HG02852 (cell line): ENCODE results near the gene USP17L18.
"Not testable (repeated sequence)": the region's sequence is repeated elsewhere in the genome, so short reads cannot be mapped to it uniquely, and the experiment has no call there.

Source experiments
- ATAC-seq: cut with Tn5 transposase; IDR thresholded peaks from one replicate; pipeline ENCODE4 v1.9.1; 2021; ENCODE audit warnings: mild to moderate bottlenecking, moderate library complexity; ENCODE audit not compliant: unreplicated experiment

The USP17L18 gene, protein sequence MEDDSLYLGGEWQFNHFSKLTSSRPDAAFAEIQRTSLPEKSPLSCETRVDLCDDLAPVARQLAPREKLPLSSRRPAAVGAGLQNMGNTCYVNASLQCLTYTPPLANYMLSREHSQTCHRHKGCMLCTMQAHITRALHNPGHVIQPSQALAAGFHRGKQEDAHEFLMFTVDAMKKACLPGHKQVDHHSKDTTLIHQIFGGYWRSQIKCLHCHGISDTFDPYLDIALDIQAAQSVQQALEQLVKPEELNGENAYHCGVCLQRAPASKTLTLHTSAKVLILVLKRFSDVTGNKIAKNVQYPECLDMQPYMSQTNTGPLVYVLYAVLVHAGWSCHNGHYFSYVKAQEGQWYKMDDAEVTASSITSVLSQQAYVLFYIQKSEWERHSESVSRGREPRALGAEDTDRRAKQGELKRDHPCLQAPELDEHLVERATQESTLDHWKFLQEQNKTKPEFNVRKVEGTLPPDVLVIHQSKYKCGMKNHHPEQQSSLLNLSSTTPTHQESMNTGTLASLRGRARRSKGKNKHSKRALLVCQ

DNA sequence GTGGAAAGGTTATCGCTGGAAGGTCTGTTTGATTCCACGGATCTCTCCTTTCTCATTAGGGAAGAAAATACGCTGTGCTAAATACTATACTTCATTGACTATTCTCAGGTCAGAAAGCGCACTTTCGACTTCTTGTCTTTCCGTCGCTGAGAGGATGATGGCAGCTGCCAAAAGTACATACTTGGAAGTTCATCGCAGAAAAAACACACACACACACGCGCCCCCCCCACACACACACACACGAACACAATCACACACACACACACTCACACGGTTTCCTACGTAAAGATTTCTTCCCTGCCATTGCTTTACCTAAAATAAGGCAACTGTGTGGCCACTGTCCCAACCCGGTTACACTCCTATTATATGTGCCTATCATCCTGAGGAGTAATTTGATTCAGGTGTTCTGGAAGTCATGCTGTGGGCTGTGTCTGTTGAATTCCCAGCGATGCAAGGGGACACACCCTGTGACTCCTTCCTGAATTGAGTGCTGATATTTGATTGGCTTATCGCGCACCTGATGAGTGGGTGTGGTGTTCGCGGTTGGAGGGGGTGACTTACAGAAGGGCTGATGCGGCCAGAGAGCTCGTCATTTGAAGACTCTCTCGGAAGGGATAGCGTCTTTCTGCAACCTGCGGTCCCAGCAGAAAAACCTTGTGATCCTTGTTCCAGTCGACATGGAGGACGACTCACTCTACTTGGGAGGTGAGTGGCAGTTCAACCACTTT lies at the start of gene USP17L18:
Gene USP17L18 (plus strand): TSS at position 678 of the 728 bp plus-strand sequence. CDS start 0 bp downstream, at position 678.
- not testable (repeated sequence) for ATAC-seq

DNA sequence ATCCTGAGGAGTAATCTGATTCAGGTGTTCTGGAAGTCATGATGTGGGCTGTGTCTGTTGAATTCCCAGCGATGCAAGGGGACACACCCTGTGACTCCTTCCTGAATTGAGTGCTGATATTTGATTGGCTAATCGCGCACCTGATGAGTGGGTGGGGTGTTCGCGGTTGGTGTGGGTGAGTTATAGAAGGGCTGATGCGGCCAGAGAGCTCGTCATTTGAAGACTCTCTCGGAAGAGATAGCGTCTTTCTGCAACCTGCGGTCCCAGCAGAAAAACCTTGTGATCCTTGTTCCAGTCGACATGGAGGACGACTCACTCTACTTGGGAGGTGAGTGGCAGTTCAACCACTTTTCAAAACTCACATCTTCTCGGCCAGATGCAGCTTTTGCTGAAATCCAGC lies 38.1 kb upstream of the USP17L18 start, which contains the start of gene USP17L10:
Gene USP17L10 (plus strand): TSS at position 301 of the 400 bp plus-strand sequence. CDS start 0 bp downstream, at position 301.
- ATAC-seq = not testable (repeated sequence)

DNA sequence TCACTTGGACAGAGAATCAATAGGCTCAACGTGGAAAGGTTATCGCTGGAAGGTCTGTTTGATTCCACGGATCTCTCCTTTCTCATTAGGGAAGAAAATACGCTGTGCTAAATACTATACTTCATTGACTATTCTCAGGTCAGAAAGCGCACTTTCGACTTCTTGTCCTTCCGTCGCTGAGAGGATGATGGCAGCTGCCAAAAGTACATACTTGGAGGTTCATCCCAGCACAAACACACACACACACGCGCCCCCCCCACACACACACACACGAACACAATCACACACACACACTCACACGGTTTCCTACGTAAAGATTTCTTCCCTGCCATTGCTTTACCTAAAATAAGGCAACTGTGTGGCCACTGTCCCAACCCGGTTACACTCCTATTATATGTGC lies 33.7 kb upstream of the USP17L18 start:
- ATAC-seq = not testable (repeated sequence)

DNA sequence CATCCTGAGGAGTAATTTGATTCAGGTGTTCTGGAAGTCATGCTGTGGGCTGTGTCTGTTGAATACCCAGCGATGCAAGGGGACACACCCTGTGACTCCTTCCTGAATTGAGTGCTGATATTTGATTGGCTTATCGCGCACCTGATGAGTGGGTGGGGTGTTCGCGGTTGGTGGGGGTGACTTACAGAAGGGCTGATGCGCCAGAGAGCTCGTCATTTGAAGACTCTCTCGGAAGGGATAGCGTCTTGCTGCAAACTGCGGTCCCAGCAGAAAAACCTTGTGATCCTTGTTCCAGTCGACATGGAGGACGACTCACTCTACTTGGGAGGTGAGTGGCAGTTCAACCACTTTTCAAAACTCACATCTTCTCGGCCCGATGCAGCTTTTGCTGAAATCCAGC lies 33.3 kb upstream of the USP17L18 start, which contains the start of gene USP17L11:
Gene USP17L11 (plus strand): TSS at position 301 of the 400 bp plus-strand sequence. CDS start 0 bp downstream, at position 301.
- ATAC-seq = not testable (repeated sequence)

DNA sequence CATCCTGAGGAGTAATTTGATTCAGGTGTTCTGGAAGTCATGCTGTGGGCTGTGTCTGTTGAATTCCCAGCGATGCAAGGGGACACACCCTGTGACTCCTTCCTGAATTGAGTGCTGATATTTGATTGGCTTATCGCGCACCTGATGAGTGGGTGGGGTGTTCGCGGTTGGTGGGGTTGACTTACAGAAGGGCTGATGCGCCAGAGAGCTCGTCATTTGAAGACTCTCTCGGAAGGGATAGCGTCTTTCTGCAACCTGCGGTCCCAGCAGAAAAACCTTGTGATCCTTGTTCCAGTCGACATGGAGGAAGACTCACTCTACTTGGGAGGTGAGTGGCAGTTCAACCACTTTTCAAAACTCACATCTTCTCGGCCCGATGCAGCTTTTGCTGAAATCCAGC lies 28.6 kb upstream of the USP17L18 start, which contains the start of gene USP17L12:
Gene USP17L12 (plus strand): TSS at position 301 of the 400 bp plus-strand sequence. CDS start 0 bp downstream, at position 301.
- not testable (repeated sequence) for ATAC-seq

DNA sequence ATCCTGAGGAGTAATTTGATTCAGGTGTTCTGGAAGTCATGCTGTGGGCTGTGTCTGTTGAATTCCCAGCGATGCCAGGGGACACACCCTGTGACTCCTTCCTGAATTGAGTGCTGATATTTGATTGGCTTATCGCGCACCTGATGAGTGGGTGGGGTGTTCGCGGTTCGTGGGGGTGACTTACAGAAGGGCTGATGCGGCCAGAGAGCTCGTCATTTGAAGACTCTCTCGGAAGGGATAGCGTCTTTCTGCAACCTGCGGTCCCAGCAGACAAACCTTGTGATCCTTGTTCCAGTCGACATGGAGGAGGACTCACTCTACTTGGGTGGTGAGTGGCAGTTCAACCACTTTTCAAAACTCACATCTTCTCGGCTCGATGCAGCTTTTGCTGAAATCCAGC lies 23.8 kb upstream of the USP17L18 start, which contains the start of gene USP17L13:
Gene USP17L13 (plus strand): TSS at position 301 of the 400 bp plus-strand sequence. CDS start 0 bp downstream, at position 301.
- ATAC-seq = not testable (repeated sequence)

DNA sequence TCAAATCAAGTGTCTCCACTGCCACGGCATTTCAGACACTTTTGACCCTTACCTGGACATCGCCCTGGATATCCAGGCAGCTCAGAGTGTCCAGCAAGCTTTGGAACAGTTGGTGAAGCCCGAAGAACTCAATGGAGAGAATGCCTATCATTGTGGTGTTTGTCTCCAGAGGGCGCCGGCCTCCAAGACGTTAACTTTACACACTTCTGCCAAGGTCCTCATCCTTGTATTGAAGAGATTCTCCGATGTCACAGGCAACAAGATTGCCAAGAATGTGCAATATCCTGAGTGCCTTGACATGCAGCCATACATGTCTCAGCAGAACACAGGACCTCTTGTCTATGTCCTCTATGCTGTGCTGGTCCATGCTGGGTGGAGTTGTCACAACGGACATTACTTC lies 18.2 kb upstream of the USP17L18 start:
- ATAC-seq = not testable (repeated sequence)

DNA sequence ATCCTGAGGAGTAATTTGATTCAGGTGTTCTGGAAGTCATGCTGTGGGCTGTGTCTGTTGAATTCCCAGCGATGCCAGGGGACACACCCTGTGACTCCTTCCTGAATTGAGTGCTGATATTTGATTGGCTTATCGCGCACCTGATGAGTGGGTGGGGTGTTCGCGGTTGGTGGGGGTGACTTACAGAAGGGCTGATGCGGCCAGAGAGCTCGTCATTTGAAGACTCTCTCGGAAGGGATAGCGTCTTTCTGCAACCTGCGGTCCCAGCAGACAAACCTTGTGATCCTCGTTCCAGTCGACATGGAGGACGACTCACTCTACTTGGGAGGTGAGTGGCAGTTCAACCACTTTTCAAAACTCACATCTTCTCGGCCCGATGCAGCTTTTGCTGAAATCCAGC lies 14.3 kb upstream of the USP17L18 start, which contains the start of gene USP17L15:
Gene USP17L15 (plus strand): TSS at position 301 of the 400 bp plus-strand sequence. CDS start 0 bp downstream, at position 301.
- ATAC-seq = not testable (repeated sequence)

DNA sequence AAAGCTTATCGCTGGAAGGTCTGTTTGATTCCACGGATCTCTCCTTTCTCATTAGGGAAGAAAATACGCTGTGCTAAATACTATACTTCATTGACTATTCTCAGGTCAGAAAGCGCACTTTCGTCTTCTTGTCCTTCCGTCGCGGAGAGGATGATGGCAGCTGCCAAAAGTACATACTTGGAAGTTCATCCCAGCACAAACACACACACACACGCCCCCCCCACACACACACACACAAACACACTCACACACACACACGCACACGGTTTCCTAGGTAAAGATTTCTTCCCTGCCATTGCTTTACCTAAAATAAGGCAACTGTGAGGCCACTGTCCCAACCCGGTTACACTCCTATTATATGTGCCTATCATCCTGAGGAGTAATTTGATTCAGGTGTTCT lies 10.0 kb upstream of the USP17L18 start:
- ATAC-seq = not testable (repeated sequence)

DNA sequence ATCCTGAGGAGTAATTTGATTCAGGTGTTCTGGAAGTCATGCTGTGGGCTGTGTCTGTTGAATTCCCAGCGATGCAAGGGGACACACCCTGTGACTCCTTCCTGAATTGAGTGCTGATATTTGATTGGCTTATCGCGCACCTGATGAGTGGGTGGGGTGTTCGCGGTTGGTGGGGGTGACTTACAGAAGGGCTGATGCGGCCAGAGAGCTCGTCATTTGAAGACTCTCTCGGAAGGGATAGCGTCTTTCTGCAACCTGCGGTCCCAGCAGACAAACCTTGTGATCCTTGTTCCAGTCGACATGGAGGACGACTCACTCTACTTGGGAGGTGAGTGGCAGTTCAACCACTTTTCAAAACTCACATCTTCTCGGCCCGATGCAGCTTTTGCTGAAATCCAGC lies 4.9 kb upstream of the USP17L18 start, which contains the start of gene USP17L17:
Gene USP17L17 (plus strand): TSS at position 301 of the 400 bp plus-strand sequence. CDS start 0 bp downstream, at position 301.
- not testable (repeated sequence) for ATAC-seq

DNA sequence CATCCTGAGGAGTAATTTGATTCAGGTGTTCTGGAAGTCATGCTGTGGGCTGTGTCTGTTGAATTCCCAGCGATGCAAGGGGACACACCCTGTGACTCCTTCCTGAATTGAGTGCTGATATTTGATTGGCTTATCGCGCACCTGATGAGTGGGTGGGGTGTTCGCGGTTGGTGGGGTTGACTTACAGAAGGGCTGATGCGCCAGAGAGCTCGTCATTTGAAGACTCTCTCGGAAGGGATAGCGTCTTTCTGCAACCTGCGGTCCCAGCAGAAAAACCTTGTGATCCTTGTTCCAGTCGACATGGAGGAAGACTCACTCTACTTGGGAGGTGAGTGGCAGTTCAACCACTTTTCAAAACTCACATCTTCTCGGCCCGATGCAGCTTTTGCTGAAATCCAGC lies 4.6 kb downstream of the USP17L18 start, which contains the start of gene USP17L19:
Gene USP17L19 (plus strand): TSS at position 301 of the 400 bp plus-strand sequence. CDS start 0 bp downstream, at position 301.
- ATAC-seq = not testable (repeated sequence)

DNA sequence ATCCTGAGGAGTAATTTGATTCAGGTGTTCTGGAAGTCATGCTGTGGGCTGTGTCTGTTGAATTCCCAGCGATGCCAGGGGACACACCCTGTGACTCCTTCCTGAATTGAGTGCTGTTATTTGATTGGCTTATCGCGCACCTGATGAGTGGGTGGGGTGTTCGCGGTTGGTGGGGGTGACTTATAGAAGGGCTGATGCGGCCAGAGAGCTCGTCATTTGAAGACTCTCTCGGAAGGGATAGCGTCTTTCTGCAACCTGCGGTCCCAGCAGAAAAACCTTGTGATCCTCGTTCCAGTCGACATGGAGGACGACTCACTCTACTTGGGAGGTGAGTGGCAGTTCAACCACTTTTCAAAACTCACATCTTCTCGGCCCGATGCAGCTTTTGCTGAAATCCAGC lies 9.4 kb downstream of the USP17L18 start, which contains the start of gene USP17L20:
Gene USP17L20 (plus strand): TSS at position 301 of the 400 bp plus-strand sequence. CDS start 0 bp downstream, at position 301.
- not testable (repeated sequence) for ATAC-seq

DNA sequence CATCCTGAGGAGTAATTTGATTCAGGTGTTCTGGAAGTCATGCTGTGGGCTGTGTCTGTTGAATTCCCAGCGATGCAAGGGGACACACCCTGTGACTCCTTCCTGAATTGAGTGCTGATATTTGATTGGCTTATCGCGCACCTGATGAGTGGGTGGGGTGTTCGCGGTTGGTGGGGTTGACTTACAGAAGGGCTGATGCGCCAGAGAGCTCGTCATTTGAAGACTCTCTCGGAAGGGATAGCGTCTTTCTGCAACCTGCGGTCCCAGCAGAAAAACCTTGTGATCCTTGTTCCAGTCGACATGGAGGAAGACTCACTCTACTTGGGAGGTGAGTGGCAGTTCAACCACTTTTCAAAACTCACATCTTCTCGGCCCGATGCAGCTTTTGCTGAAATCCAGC lies 14.1 kb downstream of the USP17L18 start, which contains the start of gene USP17L21:
Gene USP17L21 (plus strand): TSS at position 301 of the 400 bp plus-strand sequence. CDS start 0 bp downstream, at position 301.
- not testable (repeated sequence) for ATAC-seq

DNA sequence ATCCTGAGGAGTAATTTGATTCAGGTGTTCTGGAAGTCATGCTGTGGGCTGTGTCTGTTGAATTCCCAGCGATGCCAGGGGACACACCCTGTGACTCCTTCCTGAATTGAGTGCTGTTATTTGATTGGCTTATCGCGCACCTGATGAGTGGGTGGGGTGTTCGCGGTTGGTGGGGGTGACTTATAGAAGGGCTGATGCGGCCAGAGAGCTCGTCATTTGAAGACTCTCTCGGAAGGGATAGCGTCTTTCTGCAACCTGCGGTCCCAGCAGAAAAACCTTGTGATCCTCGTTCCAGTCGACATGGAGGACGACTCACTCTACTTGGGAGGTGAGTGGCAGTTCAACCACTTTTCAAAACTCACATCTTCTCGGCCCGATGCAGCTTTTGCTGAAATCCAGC lies 18.9 kb downstream of the USP17L18 start, which contains the start of gene USP17L22:
Gene USP17L22 (plus strand): TSS at position 301 of the 400 bp plus-strand sequence. CDS start 0 bp downstream, at position 301.
- not testable (repeated sequence) for ATAC-seq

DNA sequence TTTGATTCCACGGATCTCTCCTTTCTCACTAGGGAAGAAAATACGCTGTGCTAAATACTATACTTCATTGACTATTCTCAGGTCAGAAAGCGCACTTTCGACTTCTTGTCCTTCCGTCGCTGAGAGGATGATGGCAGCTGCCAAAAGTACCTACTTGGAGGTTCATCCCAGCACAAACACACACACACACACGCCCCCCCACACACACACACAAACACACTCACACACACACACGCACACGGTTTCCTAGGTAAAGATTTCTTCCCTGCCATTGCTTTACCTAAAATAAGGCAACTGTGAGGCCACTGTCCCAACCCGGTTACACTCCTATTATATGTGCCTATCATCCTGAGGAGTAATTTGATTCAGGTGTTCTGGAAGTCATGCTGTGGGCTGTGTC lies 23.3 kb downstream of the USP17L18 start:
- not testable (repeated sequence) for ATAC-seq
